NT2/D1 (cell line): ENCODE data around the gene BRINP1.

Source experiments
- DNase-seq: peaks from one replicate; pipeline ENCODE4 v3.0.0-alpha.2; 2011; ENCODE audit warnings: low read depth, low spot score
- H3K27me3 ChIP-seq: 2 replicates; pipeline ENCODE4 v1.6.0; 2011; ENCODE audit warnings: mild to moderate bottlenecking; ENCODE audit not compliant: insufficient read length, insufficient read depth
- H3K36me3 ChIP-seq: 2 replicates; pipeline ENCODE4 v1.6.1; 2011; ENCODE audit warnings: mild to moderate bottlenecking, low read length, mixed read lengths; ENCODE audit not compliant: insufficient read depth, insufficient read length
- H3K4me1 ChIP-seq: 2 replicates; pipeline ENCODE4 v1.5.1; 2011; ENCODE audit not compliant: insufficient read depth, insufficient read length
- H3K4me3 ChIP-seq: 2 replicates; pipeline ENCODE4 v1.5.1; 2011; ENCODE audit warnings: low read depth; ENCODE audit not compliant: insufficient read length
- H3K9ac ChIP-seq: 2 replicates; pipeline ENCODE4 v1.6.0; 2011; ENCODE audit warnings: low read depth; ENCODE audit not compliant: insufficient read length
- H3K9me3 ChIP-seq: 2 replicates; pipeline ENCODE4 v1.5.1; 2011; ENCODE audit warnings: mild to moderate bottlenecking, low read length; ENCODE audit not compliant: insufficient read depth
- SUZ12 ChIP-seq: IDR thresholded peaks from 2 replicates; pipeline ENCODE4 v1.6.1; 2011; ENCODE audit not compliant: insufficient read length, insufficient read depth; ENCODE audit errors: extremely low read depth
- YY1 ChIP-seq: IDR thresholded peaks from 2 replicates; pipeline ENCODE4 v1.6.1; 2011; ENCODE audit not compliant: insufficient read length, insufficient read depth
- ZNF274 ChIP-seq: IDR thresholded peaks from 2 replicates; pipeline ENCODE4 v1.6.1; 2011; ENCODE audit warnings: mild to moderate bottlenecking, low read depth, low read length

Gene BRINP1

DNA sequence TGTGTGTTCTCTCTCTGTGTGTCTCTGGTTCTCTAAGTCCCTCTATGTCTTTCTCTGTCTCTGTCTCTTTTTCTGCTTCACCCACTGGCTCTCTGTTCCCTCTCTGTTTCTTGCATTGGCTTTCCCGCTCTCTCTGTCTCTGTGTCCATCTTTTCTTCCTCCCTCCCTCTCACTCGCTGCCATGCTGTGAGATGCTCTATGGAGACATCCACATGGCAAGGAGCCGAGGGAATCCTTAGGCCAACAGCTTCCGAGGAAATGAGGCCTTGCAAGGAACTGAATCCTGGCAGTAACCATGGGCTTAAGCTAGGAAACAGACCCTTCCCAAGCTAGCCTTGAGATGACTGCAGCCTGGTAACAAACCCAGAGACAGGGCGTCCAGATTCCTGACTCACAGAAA is 117.3 kb downstream of the BRINP1 start:
- no peaks in the 10 kb centered on the region for H3K4me1 ChIP-seq
- DNase-seq = no peak
- no peak overlapping the region for H3K4me3 ChIP-seq
- peaks cover 4% of the 10 kb centered on the region for H3K36me3 ChIP-seq
- TF ChIP-seq ZNF274 (no peak), SUZ12 (no peak), YY1 (no peak)
- H3K9me3 ChIP-seq = no peaks in the 10 kb centered on the region
- no peak overlapping the region for H3K9ac ChIP-seq
- H3K27me3 ChIP-seq = no peaks in the 10 kb centered on the region

GRCh38 chr9:119250730-119251129 is 118.5 kb downstream of the BRINP1 start:
- TF ChIP-seq ZNF274 (no peak), SUZ12 (no peak), YY1 (no peak)
- no peaks in the 10 kb centered on the region for H3K4me1 ChIP-seq
- H3K27me3 ChIP-seq = no peaks in the 10 kb centered on the region
- peaks cover 4% of the 10 kb centered on the region for H3K36me3 ChIP-seq
- no peak overlapping the region for H3K9ac ChIP-seq
- no peak overlapping the region for H3K4me3 ChIP-seq
- DNase-seq = no peak
- no peaks in the 10 kb centered on the region for H3K9me3 ChIP-seq

- Histone ChIP-seq H3K4me3 (no peak overlapping the region), H3K36me3 (peaks cover 9% of the 10 kb centered on the region), H3K9ac (no peak overlapping the region), H3K9me3 (no peaks in the 10 kb centered on the region), H3K4me1 (no peaks in the 10 kb centered on the region), H3K27me3 (no peaks in the 10 kb centered on the region)
- TF ChIP-seq ZNF274 = no peak
- TF ChIP-seq SUZ12 = no peak
- no peak for TF ChIP-seq YY1
- no peak for DNase-seq
These were observed 128.7 kb downstream of the BRINP1 start for GRCh38 chr9:119240546-119240945.

DNA sequence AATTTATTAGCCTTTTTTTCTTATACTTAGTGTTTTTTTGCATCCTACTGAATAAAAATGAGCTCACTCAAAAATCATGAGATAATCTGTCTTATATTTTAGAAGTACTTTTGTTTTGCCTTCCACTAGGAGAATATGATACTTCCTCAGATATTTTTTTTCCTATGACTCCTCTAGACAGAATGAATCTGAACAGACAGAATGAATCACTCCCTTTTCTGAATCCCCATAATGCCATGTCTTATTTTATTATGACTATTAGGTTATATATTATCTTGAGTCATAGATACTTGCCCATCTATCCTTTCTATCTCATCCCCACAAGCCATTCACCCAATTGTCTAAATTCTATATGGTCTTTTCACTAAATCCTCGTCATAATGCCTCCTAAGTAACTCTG is 134.6 kb downstream of the BRINP1 start:
- H3K27me3 ChIP-seq = no peaks in the 10 kb centered on the region
- no peak overlapping the region for H3K4me3 ChIP-seq
- TF ChIP-seq SUZ12 = no peak
- TF ChIP-seq ZNF274 = no peak
- TF ChIP-seq YY1 = no peak
- peaks cover 3% of the 10 kb centered on the region for H3K36me3 ChIP-seq
- H3K4me1 ChIP-seq = no peaks in the 10 kb centered on the region
- H3K9ac ChIP-seq = no peak overlapping the region
- DNase-seq = no peak
- no peaks in the 10 kb centered on the region for H3K9me3 ChIP-seq

- H3K4me3 ChIP-seq = no peak overlapping the region
- H3K4me1 ChIP-seq = no peaks in the 10 kb centered on the region
- H3K9me3 ChIP-seq = no peaks in the 10 kb centered on the region
- no peak overlapping the region for H3K9ac ChIP-seq
- H3K27me3 ChIP-seq = no peaks in the 10 kb centered on the region
- no peak for TF ChIP-seq YY1
- TF ChIP-seq SUZ12 = no peak
- no peak for TF ChIP-seq ZNF274
- H3K36me3 ChIP-seq = no peaks in the 10 kb centered on the region
- no peak for DNase-seq
These were observed 141.8 kb downstream of the BRINP1 start for GRCh38 chr9:119227422-119227821.

- H3K4me3 ChIP-seq = no peak overlapping the region
- TF ChIP-seq YY1 (no peak), SUZ12 (no peak), ZNF274 (no peak)
- H3K9ac ChIP-seq = no peak overlapping the region
These were observed 144.8 kb downstream of the BRINP1 start for GRCh38 chr9:119224431-119224830.

DNA sequence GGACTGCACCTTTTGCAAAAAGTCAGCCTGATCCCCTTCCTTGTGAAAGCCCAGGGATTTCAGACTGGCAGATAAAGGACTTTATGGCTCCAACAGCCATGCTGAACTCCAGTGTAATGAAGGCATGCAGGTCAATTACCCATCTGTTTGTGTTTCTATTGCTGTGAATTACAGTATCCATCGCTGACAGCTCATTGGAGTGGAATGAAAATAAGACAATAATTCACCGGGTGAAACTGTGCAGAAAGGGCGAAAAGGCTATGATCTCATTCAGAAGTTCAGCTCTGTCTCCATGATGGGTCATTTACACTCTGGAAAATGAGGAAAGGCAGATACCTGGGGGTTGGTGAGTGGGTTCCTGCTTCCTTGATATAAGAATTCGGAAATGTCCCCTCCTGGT is 148.0 kb downstream of the BRINP1 start:
- Histone ChIP-seq H3K4me1 (no peaks in the 10 kb centered on the region), H3K9ac (no peak overlapping the region), H3K27me3 (no peaks in the 10 kb centered on the region), H3K4me3 (no peak overlapping the region), H3K9me3 (no peaks in the 10 kb centered on the region), H3K36me3 (no peaks in the 10 kb centered on the region)
- TF ChIP-seq SUZ12 (no peak), YY1 (no peak), ZNF274 (no peak)
- DNase-seq = no peak

More at GRCh38 chr9:119224431-119224830, 144.8 kb downstream of the BRINP1 start:
- no peaks in the 10 kb centered on the region for H3K36me3 ChIP-seq
- H3K27me3 ChIP-seq = no peaks in the 10 kb centered on the region
- H3K4me1 ChIP-seq = no peaks in the 10 kb centered on the region
- DNase-seq = no peak
- H3K9me3 ChIP-seq = no peaks in the 10 kb centered on the region

GRCh38 chr9:119218293-119218692 is 150.9 kb downstream of the BRINP1 start:
- DNase-seq = no peak
- Histone ChIP-seq H3K9me3 (no peaks in the 10 kb centered on the region), H3K4me1 (no peaks in the 10 kb centered on the region), H3K27me3 (no peaks in the 10 kb centered on the region), H3K9ac (no peak overlapping the region), H3K4me3 (no peak overlapping the region), H3K36me3 (no peaks in the 10 kb centered on the region)
- TF ChIP-seq SUZ12 (no peak), ZNF274 (no peak), YY1 (no peak)
